ENCODE results near the gene MGMT. TPM values are rescaled to one million over a fixed set of nuclear protein-coding genes. Genes with fewer than 3 reads are reported as not detected.

Gene MGMT
- total RNA-seq, 1 donor from 2014 or later, result 25.9 TPM

DNA sequence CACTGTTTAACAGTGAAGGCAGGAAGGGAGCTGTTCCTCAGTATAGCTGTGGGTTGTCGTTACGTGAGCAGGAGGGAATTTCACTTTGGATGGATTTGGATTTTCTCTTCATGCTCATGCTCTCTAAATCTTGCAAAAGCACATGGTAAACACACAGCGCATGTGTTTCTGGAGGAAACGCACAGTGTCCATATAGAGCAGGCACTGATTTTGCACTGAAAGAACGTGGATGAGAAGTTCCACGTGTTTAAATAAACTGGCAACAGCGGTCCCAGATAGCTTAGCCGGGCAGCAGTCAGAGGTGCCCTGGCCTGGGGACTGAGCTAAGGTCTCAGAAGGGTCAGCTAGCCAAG is 188.6 kb downstream of the MGMT start:
- H3K36me3 Mint-ChIP-seq (ENCODE audit: low read depth, unreplicated experiment), result no peaks in the 10 kb centered on the region
- TF ChIP-seq, protein P1, sequence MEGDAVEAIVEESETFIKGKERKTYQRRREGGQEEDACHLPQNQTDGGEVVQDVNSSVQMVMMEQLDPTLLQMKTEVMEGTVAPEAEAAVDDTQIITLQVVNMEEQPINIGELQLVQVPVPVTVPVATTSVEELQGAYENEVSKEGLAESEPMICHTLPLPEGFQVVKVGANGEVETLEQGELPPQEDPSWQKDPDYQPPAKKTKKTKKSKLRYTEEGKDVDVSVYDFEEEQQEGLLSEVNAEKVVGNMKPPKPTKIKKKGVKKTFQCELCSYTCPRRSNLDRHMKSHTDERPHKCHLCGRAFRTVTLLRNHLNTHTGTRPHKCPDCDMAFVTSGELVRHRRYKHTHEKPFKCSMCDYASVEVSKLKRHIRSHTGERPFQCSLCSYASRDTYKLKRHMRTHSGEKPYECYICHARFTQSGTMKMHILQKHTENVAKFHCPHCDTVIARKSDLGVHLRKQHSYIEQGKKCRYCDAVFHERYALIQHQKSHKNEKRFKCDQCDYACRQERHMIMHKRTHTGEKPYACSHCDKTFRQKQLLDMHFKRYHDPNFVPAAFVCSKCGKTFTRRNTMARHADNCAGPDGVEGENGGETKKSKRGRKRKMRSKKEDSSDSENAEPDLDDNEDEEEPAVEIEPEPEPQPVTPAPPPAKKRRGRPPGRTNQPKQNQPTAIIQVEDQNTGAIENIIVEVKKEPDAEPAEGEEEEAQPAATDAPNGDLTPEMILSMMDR (IDR thresholded peaks at IDR 0.05; ENCODE audit: unreplicated experiment), result no peak
- no peaks in the 10 kb centered on the region for H3K4me1 Mint-ChIP-seq (ENCODE audit: unreplicated experiment)
- H3K4me3 Mint-ChIP-seq (ENCODE audit: unreplicated experiment), result no peak overlapping the region
- no peaks in the 10 kb centered on the region for H3K9me3 Mint-ChIP-seq (ENCODE audit: unreplicated experiment)
- H3K27me3 Mint-ChIP-seq (ENCODE audit: unreplicated experiment), result peaks cover 4% of the 10 kb centered on the region
- no peak for DNase-seq (ENCODE audit: low spot score)
- H3K27ac Mint-ChIP-seq (ENCODE audit: unreplicated experiment), result no peak overlapping the region

DNA sequence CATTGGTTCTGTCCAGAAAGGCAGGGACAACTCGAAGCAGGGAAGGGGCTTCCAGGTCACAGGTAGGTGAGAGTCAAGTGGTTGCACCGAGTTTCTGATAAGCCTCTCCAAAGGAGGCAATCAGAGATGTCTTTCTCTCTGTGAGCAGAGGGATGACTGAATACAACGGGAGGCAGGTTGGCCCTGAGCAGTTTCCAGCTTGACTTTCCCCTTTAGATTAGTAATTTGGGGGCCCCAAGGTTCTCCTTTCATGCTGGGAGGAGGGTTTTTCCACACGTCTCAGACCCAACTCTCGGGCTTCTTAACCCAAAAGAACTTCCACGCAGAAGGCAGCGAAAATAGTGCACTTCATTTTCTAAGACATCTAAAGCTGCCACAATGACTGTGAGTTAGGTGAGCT is 189.6 kb downstream of the MGMT start:
- no peaks in the 10 kb centered on the region for H3K36me3 Mint-ChIP-seq (ENCODE audit: low read depth, unreplicated experiment)
- no peak for DNase-seq (ENCODE audit: low spot score)
- no peak overlapping the region for H3K27ac Mint-ChIP-seq (ENCODE audit: unreplicated experiment)
- no peak overlapping the region for H3K4me3 Mint-ChIP-seq (ENCODE audit: unreplicated experiment)
- no peaks in the 10 kb centered on the region for H3K9me3 Mint-ChIP-seq (ENCODE audit: unreplicated experiment)
- H3K4me1 Mint-ChIP-seq (ENCODE audit: unreplicated experiment), result no peaks in the 10 kb centered on the region
- TF ChIP-seq, protein P1 (IDR thresholded peaks at IDR 0.05; ENCODE audit: unreplicated experiment), result no peak
- H3K27me3 Mint-ChIP-seq (ENCODE audit: unreplicated experiment), result peaks cover 4% of the 10 kb centered on the region

DNA sequence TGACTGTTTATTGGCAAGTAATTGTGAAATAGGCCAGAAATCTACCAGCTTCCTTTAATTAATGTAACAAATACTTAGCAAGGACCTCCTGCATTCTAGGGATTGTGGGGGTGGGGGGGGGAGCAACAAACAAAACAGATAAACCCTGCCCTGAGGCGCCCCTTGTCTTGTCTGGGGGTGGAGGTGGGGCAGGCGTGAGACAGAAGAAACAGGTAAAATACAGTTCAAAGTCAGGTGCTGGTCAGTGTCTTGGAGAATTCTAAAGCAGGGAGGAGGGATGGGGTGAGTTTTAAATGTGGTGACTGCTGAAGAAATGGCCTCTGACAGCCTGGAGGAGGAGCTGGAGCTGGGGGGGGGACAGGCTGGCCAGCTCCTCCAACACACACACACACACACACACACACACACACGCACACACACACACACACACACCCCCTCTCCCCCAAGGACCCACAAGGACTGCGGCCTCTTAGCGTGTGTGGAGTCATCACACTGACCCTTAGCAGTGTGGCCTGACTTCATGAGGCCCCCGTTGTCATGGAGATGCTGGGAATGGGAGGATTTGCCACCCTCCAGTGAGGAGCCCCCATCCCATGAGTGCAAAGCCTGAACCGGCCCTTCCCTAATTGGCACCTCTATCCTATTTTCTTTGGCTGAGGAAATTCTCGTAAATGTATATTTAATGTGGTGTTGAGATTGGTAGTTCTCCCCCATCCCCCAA is 190.4 kb downstream of the MGMT start:
- Mint-ChIP-seq H3K36me3 (ENCODE audit: low read depth, unreplicated experiment) (no peaks in the 10 kb centered on the region), H3K27me3 (ENCODE audit: unreplicated experiment) (peaks cover 4% of the 10 kb centered on the region), H3K9me3 (ENCODE audit: unreplicated experiment) (no peaks in the 10 kb centered on the region), H3K4me1 (ENCODE audit: unreplicated experiment) (peaks cover 7% of the 10 kb centered on the region), H3K27ac (ENCODE audit: unreplicated experiment) (no peak overlapping the region), H3K4me3 (ENCODE audit: unreplicated experiment) (no peak overlapping the region)
- TF ChIP-seq, protein P1 (IDR thresholded peaks at IDR 0.05; ENCODE audit: unreplicated experiment), result no peak
- DNase-seq (ENCODE audit: low spot score), result no peak

DNA sequence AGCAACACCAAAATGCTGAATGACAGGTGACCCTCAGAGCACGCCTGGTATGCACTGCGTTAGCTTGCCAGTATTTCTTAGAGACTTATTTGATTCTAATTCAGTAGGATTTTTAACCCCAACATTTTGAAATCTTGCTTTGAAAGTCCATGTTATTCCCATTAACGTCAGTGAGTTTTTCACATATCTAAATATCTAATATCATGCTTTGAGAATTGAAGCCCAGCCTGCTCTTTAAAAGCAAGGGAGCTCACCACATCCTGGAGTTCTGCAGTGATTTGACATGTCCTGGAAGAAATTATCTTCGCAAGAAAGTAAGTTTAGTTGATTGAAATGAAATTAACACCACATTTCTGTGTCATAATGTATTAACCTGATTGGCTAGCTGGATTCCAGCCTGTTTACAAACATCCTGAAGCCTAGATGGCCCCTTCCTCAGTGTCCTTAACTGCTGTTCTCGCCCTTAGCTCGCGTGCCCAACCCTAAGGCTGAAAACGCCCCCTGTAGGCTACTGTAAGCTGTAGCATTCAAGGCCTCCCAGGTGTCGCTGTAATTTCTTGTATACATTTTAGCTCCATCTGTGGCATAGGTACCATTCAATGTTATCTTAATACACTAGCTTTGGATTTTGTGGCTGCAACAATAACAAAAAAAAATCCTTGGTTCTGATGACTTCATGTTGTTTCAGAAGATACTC is 191.5 kb downstream of the MGMT start:
- TF ChIP-seq, protein P1 (IDR thresholded peaks at IDR 0.05; ENCODE audit: unreplicated experiment), result peak; percentile 67
- H3K9me3 Mint-ChIP-seq (ENCODE audit: unreplicated experiment), result no peaks in the 10 kb centered on the region
- DNase-seq (ENCODE audit: low spot score), result peak; percentile 48
- no peak overlapping the region for H3K4me3 Mint-ChIP-seq (ENCODE audit: unreplicated experiment)
- no peak overlapping the region for H3K27ac Mint-ChIP-seq (ENCODE audit: unreplicated experiment)
- peaks cover 9% of the 10 kb centered on the region for H3K4me1 Mint-ChIP-seq (ENCODE audit: unreplicated experiment)
- peaks cover 4% of the 10 kb centered on the region for H3K27me3 Mint-ChIP-seq (ENCODE audit: unreplicated experiment)
- H3K36me3 Mint-ChIP-seq (ENCODE audit: low read depth, unreplicated experiment), result no peaks in the 10 kb centered on the region
